Measurements from ENCODE around the gene KLC3.
"Not testable (repeated sequence)": the region's sequence is repeated elsewhere in the genome, so short reads cannot be mapped to it uniquely, and the experiment has no call there.

Gene KLC3

GRCh38 chr19:45320997-45321775 lies 19.4 kb upstream of the KLC3 start:
- DNase-seq = no peak

- no peak for DNase-seq
These were observed 18.7 kb upstream of the KLC3 start for GRCh38 chr19:45321848-45322247.

- DNase-seq = no peak
These were observed 18.2 kb upstream of the KLC3 start for GRCh38 chr19:45322311-45322710.

GRCh38 chr19:45322744-45323281 lies 17.7 kb upstream of the KLC3 start, which contains the start of gene CKM:
Gene CKM (minus strand): TSS chr19:45322875. CDS start chr19:45319713, 3,162 bp downstream.
- no peak for DNase-seq

- DNase-seq = no peak
These were observed 16.9 kb upstream of the KLC3 start for GRCh38 chr19:45323671-45324081.

GRCh38 chr19:45324349-45324907 lies 16.1 kb upstream of the KLC3 start:
- DNase-seq = no peak

- DNase-seq = no peak
These were observed 13.0 kb upstream of the KLC3 start for GRCh38 chr19:45327404-45328143.

GRCh38 chr19:45331411-45331810 lies 9.1 kb upstream of the KLC3 start:
- DNase-seq = no peak

- DNase-seq = no peak
These were observed 6.8 kb upstream of the KLC3 start for GRCh38 chr19:45333609-45334303.

GRCh38 chr19:45334881-45335280 lies 5.7 kb upstream of the KLC3 start:
- DNase-seq = not testable (repeated sequence)

- DNase-seq = no peak
These were observed 3.8 kb upstream of the KLC3 start for GRCh38 chr19:45336696-45337251.

GRCh38 chr19:45339629-45340028 lies 921 bp upstream of the KLC3 start:
- DNase-seq = no peak

- no peak for DNase-seq
These were observed 426 bp downstream of the KLC3 start for GRCh38 chr19:45340899-45341453.

- no peak for DNase-seq
These were observed 2.4 kb downstream of the KLC3 start for GRCh38 chr19:45342911-45343310.

GRCh38 chr19:45344621-45345505 lies 4.3 kb downstream of the KLC3 start:
- no peak for DNase-seq

GRCh38 chr19:45345506-45345860 lies 4.9 kb downstream of the KLC3 start:
- no peak for DNase-seq

GRCh38 chr19:45346449-45346848 lies 5.9 kb downstream of the KLC3 start:
- DNase-seq = no peak

GRCh38 chr19:45347570-45348366 lies 7.2 kb downstream of the KLC3 start:
- no peak for DNase-seq

GRCh38 chr19:45348367-45349125 lies 8.0 kb downstream of the KLC3 start:
- no peak for DNase-seq

- no peak for DNase-seq
These were observed 8.5 kb downstream of the KLC3 start for GRCh38 chr19:45349126-45349415.
